ENCODE data around the gene METTL5.

- no peak for TF ChIP-seq CTCF (IDR thresholded peaks at IDR 0.05)
- no peak for TF ChIP-seq POLR2A (IDR thresholded peaks at IDR 0.05)
- TF ChIP-seq EP300 (IDR thresholded peaks at IDR 0.05) = no peak
These were observed 42.2 kb downstream of the METTL5 start for GRCh38 chr2:169782513-169782912.

All from upper lobe of left lung (tissue), 4 donors.